WTC11 (cell line): ENCODE data around the gene SPTB. TPM values are rescaled to one million over a fixed set of nuclear protein-coding genes. Genes with fewer than 3 reads are reported as not detected.

Source experiments
- ATAC-seq: fragments of 200-7000 bp; cut with Tn5 transposase; 2 replicates; pipeline ENCODE4 v1.10.0; 2021; ENCODE audit warnings: mild to moderate bottlenecking, moderate library complexity
- CTCF ChIA-PET: fragments of 300-600 bp; sonication (Branson Sonifier 250); formaldehyde crosslinking; loops from one replicate; lab custom pipeline; 2021; ENCODE audit warnings: antibody characterized with exemption; lab: Charles Lee
- POLR2A ChIA-PET: fragments of 350-600 bp; sonication (Branson Sonifier 250); formaldehyde crosslinking; loops from one replicate; lab custom pipeline; 2021; ENCODE audit warnings: antibody characterized with exemption; lab: Charles Lee
- DNase-seq: peaks from one replicate; pipeline ENCODE4 v3.0.0; 2021; ENCODE audit warnings: low spot score
- H3K27ac Mint-ChIP-seq: 2 replicates; pipeline ENCODE4 v1.8.0; 2021; ENCODE audit warnings: mixed read lengths
- H3K27me3 Mint-ChIP-seq: 2 replicates; pipeline ENCODE4 v1.8.0; 2021; ENCODE audit warnings: low read depth, mild to moderate bottlenecking, moderate library complexity, mixed read lengths
- H3K36me3 Mint-ChIP-seq: 2 replicates; pipeline ENCODE4 v1.8.0; 2021; ENCODE audit warnings: mixed read lengths
- H3K4me1 Mint-ChIP-seq: 2 replicates; pipeline ENCODE4 v1.8.0; 2022; ENCODE audit warnings: mixed read lengths
- H3K4me3 Mint-ChIP-seq: 2 replicates; pipeline ENCODE4 v1.8.0; 2021; ENCODE audit warnings: mild to moderate bottlenecking, moderate library complexity, mixed read lengths
- H3K9me3 Mint-ChIP-seq: 2 replicates; pipeline ENCODE4 v1.8.0; 2021; ENCODE audit warnings: mixed read lengths
- AFF4 ChIP-seq: sonication (generic); formaldehyde crosslinking; IDR thresholded peaks from 2 replicates; pipeline ENCODE4 v1.8.1; 2023; ENCODE audit warnings: mild to moderate bottlenecking, missing genetic modification reagents, borderline replicate concordance
- ARID4B ChIP-seq: sonication (generic); formaldehyde crosslinking; IDR thresholded peaks from 2 replicates; pipeline ENCODE4 v1.8.0; 2023; ENCODE audit warnings: missing genetic modification reagents, mild to moderate bottlenecking, borderline replicate concordance
- E2F4 ChIP-seq: sonication (generic); formaldehyde crosslinking; IDR thresholded peaks from 2 replicates; pipeline ENCODE4 v1.8.1; 2022; ENCODE audit warnings: low read depth, mild to moderate bottlenecking, moderate library complexity, missing genetic modification reagents, borderline replicate concordance
- ELF4 ChIP-seq: sonication (generic); formaldehyde crosslinking; IDR thresholded peaks from 2 replicates; pipeline ENCODE4 v1.8.1; 2022; ENCODE audit warnings: low read depth, mild to moderate bottlenecking, moderate library complexity, missing genetic modification reagents
- EMX1 ChIP-seq: fragments of 250-450 bp; sonication (Bioruptor Pico); IDR thresholded peaks from 2 replicates; pipeline ENCODE4 v1.8.0; 2021; ENCODE audit warnings: mild to moderate bottlenecking
- ETV6 ChIP-seq: sonication (generic); formaldehyde crosslinking; IDR thresholded peaks from 2 replicates; pipeline ENCODE4 v1.8.1; 2022; ENCODE audit warnings: mild to moderate bottlenecking, missing genetic modification reagents
- FOXK1 ChIP-seq: sonication (generic); formaldehyde crosslinking; IDR thresholded peaks from 2 replicates; pipeline ENCODE4 v1.8.0; 2022; ENCODE audit warnings: mild to moderate bottlenecking, moderate library complexity, missing genetic modification reagents
- FOXP1 ChIP-seq: sonication (generic); formaldehyde crosslinking; IDR thresholded peaks from 2 replicates; pipeline ENCODE4 v1.8.0; 2022; ENCODE audit warnings: missing genetic modification reagents, mild to moderate bottlenecking, moderate library complexity, borderline replicate concordance
- GTF2I ChIP-seq: fragments of 250-450 bp; sonication (Bioruptor Pico); conservative IDR thresholded peaks from 2 replicates; pipeline ENCODE4 v1.4.0; 2021; ENCODE audit warnings: mild to moderate bottlenecking
- MAX ChIP-seq: sonication (generic); formaldehyde crosslinking; IDR thresholded peaks from 2 replicates; pipeline ENCODE4 v1.8.0; 2022; ENCODE audit warnings: mild to moderate bottlenecking, missing genetic modification reagents
- NR1H2 ChIP-seq: sonication (generic); formaldehyde crosslinking; IDR thresholded peaks from 2 replicates; pipeline ENCODE4 v1.9.0; 2021; ENCODE audit warnings: mild to moderate bottlenecking, moderate library complexity, missing genetic modification reagents
- SMAD4 ChIP-seq: sonication (generic); formaldehyde crosslinking; IDR thresholded peaks from 2 replicates; pipeline ENCODE4 v1.8.0; 2022; ENCODE audit warnings: mild to moderate bottlenecking, missing genetic modification reagents
- SP1 ChIP-seq: sonication (generic); formaldehyde crosslinking; conservative IDR thresholded peaks from 2 replicates; pipeline ENCODE4 v1.8.1; 2022; ENCODE audit warnings: missing genetic modification reagents
- TEAD1 ChIP-seq: sonication (generic); formaldehyde crosslinking; IDR thresholded peaks from 2 replicates; pipeline ENCODE4 v1.8.0; 2022; ENCODE audit warnings: mild to moderate bottlenecking, missing genetic modification reagents
- USF2 ChIP-seq: sonication (generic); formaldehyde crosslinking; IDR thresholded peaks from 2 replicates; pipeline ENCODE4 v1.8.1; 2023; ENCODE audit warnings: mild to moderate bottlenecking, missing genetic modification reagents, moderate library complexity
- ZNF121 ChIP-seq: sonication (generic); formaldehyde crosslinking; IDR thresholded peaks from 2 replicates; pipeline ENCODE4 v1.8.0; 2023; ENCODE audit warnings: missing genetic modification reagents
- ZNF396 ChIP-seq: fragments of 250-450 bp; sonication (Bioruptor Pico); IDR thresholded peaks from 2 replicates; pipeline ENCODE4 v1.8.0; 2021; ENCODE audit warnings: mild to moderate bottlenecking, moderate library complexity, borderline replicate concordance
- ZNF416 ChIP-seq: fragments of 250-450 bp; sonication (Bioruptor Pico); IDR thresholded peaks from 2 replicates; pipeline ENCODE4 v1.9.0; 2021; ENCODE audit warnings: mild to moderate bottlenecking, inconsistent platforms
- ZNF425 ChIP-seq: fragments of 250-450 bp; sonication (Bioruptor Pico); conservative IDR thresholded peaks from 2 replicates; pipeline ENCODE4 v1.9.0; 2021; ENCODE audit warnings: mild to moderate bottlenecking
- total RNA-seq: library from RNA; stranded (reverse); gene quantifications from 3 replicates; pipeline ENCODE4 v1.2.3, GENCODE V29; 2021

SPTB gene
- total RNA-seq, 1 experiment from 2014 or later, result 3.2 TPM

- H3K4me3 Mint-ChIP-seq, result peak overlapping the region; percentile 84
- H3K27ac Mint-ChIP-seq, result peak overlapping the region; percentile 97
- DNase-seq (peak; percentile 96), ATAC-seq (peak; percentile 69)
- TF ChIP-seq AFF4 (CRISPR knock-in tag) (no peak), GTF2I (no peak), SMAD4 (CRISPR knock-in tag) (no peak), ZNF416 (CRISPR knock-in tag) (no peak), E2F4 (CRISPR knock-in tag) (no peak), USF2 (peak; percentile 24; the same call in 1 of the 2 replicates), ZNF396 (CRISPR knock-in tag) (no peak), ARID4B (peak; percentile 82; the same call in 1 of the 2 replicates), FOXP1 (CRISPR knock-in tag) (peak; percentile 40; the same call in 1 of the 2 replicates), ELF4 (CRISPR knock-in tag) (no peak), SP1 (peak; percentile 64), ETV6 (CRISPR knock-in tag) (peak; percentile 74), TEAD1 (CRISPR knock-in tag) (peak; percentile 98), NR1H2 (no peak), ZNF425 (CRISPR knock-in tag) (no peak), EMX1 (CRISPR knock-in tag) (no peak), MAX (peak; percentile 39; the same call in 1 of the 2 replicates), ZNF121 (CRISPR knock-in tag) (peak; percentile 97), FOXK1 (peak; percentile 59)
- ChIA-PET CTCF (interaction anchor here (0.6 to 1.8 kb wide), 5 partner anchors 14 to 174 kb away, joined by 3 to 9 read pairs (median 3); no protein-coding TSS in a partner anchor), POLR2A (interaction anchor here (0.6 to 6.7 kb wide), 3 partner anchors 14 to 266 kb away, joined by 3 to 52 read pairs (median 4); no protein-coding TSS in a partner anchor)
- no peaks in the 10 kb centered on the region for H3K27me3 Mint-ChIP-seq
- peaks cover 76% of the 10 kb centered on the region for H3K4me1 Mint-ChIP-seq
- no peaks in the 10 kb centered on the region for H3K36me3 Mint-ChIP-seq
- no peaks in the 10 kb centered on the region for H3K9me3 Mint-ChIP-seq
These were observed 177.0 kb downstream of the SPTB start for GRCh38 chr14:64702493-64703394.
